Endothelial cell of umbilical vein (primary cell): ENCODE results near the gene MAP2K5. TPM values are rescaled to one million over a fixed set of nuclear protein-coding genes. Genes with fewer than 3 reads are reported as not detected.

ENCODE experiments used
- BruUV-seq: library from RNA; stranded (reverse); fragments of 400-500 nt; replicated peaks from 2 replicates; lab custom pipeline; 2021; lab: Mats Ljungman, UMichigan
- CTCF ChIA-PET: fragments of 300-600, 350-600 bp; sonication (Branson Sonifier 250); formaldehyde crosslinking; loops from one replicate; lab custom pipeline; 2021; ENCODE audit warnings: antibody characterized with exemption, inconsistent platforms; lab: Charles Lee
- POLR2A ChIA-PET: fragments of 300-600, 350-600 bp; sonication (Branson Sonifier 250); formaldehyde crosslinking; loops from one replicate; lab custom pipeline; 2021; ENCODE audit warnings: antibody characterized with exemption, inconsistent platforms; lab: Charles Lee
- DNase-seq: peaks from one replicate; pipeline ENCODE4 v3.0.0-alpha.2; 2011; ENCODE audit warnings: low read depth, low spot score
- FAIRE-seq: peaks from 2 replicates; lab custom pipeline; 2011; peaks lifted over from hg19 to GRCh38; lab: Jason Lieb, UNC
- H2AFZ ChIP-seq: 2 replicates; pipeline ENCODE4 v1.6.0; 2012; ENCODE audit warnings: low read depth, low read length, control low read depth, inconsistent platforms
- H3K27ac ChIP-seq: 2 replicates; pipeline ENCODE4 v1.5.1; 2011; ENCODE audit warnings: low read depth, mild to moderate bottlenecking, control low read depth, low read length, moderate library complexity; ENCODE audit not compliant: insufficient read depth
- H3K27me3 ChIP-seq, 2 experiments: 2 replicates each; pipeline versions ENCODE4 v1.6.0 to v1.6.1; 2011; ENCODE audit warnings: low read length in 2 of 2, mixed read lengths in 1 of 2; ENCODE audit not compliant: control insufficient read depth in 2 of 2, insufficient read depth in 2 of 2
- H3K36me3 ChIP-seq, 2 experiments: 2 replicates in 1 of 2; 3 replicates in 1 of 2; pipeline ENCODE4 v1.5.1; 2011; ENCODE audit warnings: low read length in 2 of 2, mild to moderate bottlenecking in 1 of 2, moderate library complexity in 1 of 2; ENCODE audit not compliant: control insufficient read depth in 2 of 2, insufficient read depth in 2 of 2; ENCODE audit errors: extremely low read depth in 1 of 2
- H3K4me1 ChIP-seq: 3 replicates; pipeline ENCODE4 v1.5.1; 2011; ENCODE audit warnings: mild to moderate bottlenecking, low read length; ENCODE audit not compliant: control insufficient read depth, insufficient read depth; ENCODE audit errors: extremely low read depth
- H3K4me2 ChIP-seq: 2 replicates; pipeline ENCODE4 v1.6.1; 2011; ENCODE audit warnings: low read length, control low read depth, mixed read lengths; ENCODE audit not compliant: insufficient read depth
- H3K4me3 ChIP-seq, 3 experiments: fragments of 200-600 bp in 1 of 3; sonication (generic), shearing (Covaris generic) in 1 of 3; replicated peaks in 1 of 3; 2 replicates each; pipeline ENCODE4 v1.5.1; 2011 to 2016; ENCODE audit warnings: control low read depth in 3 of 3, low read length in 3 of 3, mild to moderate bottlenecking in 2 of 3, inconsistent platforms in 1 of 3, low read depth in 1 of 3, moderate library complexity in 1 of 3; ENCODE audit not compliant: insufficient read depth in 1 of 3
- H3K79me2 ChIP-seq: 2 replicates; pipeline ENCODE4 v1.6.0; 2012; ENCODE audit warnings: low read length, inconsistent platforms; ENCODE audit not compliant: control insufficient read depth, insufficient read depth
- H3K9ac ChIP-seq: replicated peaks from 2 replicates; pipeline ENCODE3; 2011; ENCODE audit warnings: low read length, control low read depth; ENCODE audit not compliant: insufficient read depth; ENCODE audit errors: extremely low read depth
- H3K9me1 ChIP-seq: replicated peaks from 3 replicates; pipeline ENCODE4 v1.6.0; 2011; ENCODE audit warnings: mild to moderate bottlenecking, low read length; ENCODE audit not compliant: control insufficient read depth, insufficient read depth; ENCODE audit errors: extremely low read depth
- H3K9me3 ChIP-seq: replicated peaks from 2 replicates; pipeline ENCODE4 v1.5.1; 2012; ENCODE audit warnings: low read length, inconsistent platforms; ENCODE audit not compliant: control insufficient read depth, insufficient read depth
- H4K20me1 ChIP-seq: replicated peaks from 2 replicates; pipeline ENCODE3; 2011; ENCODE audit warnings: mild to moderate bottlenecking, low read length; ENCODE audit not compliant: control insufficient read depth, insufficient read depth; ENCODE audit errors: extremely low read depth
- EZH2 ChIP-seq: IDR thresholded peaks from 2 replicates; pipeline ENCODE4 v1.6.1; 2012; ENCODE audit warnings: borderline replicate concordance, low read depth, mild to moderate bottlenecking, moderate library complexity, low read length, inconsistent platforms; ENCODE audit not compliant: severe bottlenecking
- FOS ChIP-seq: IDR thresholded peaks from 2 replicates; pipeline ENCODE4 v1.6.1; 2011; ENCODE audit warnings: mild to moderate bottlenecking, low read length, moderate library complexity, borderline replicate concordance; ENCODE audit not compliant: insufficient read depth
- GATA2 ChIP-seq: IDR thresholded peaks from 2 replicates; pipeline ENCODE4 v1.7.0; 2011; ENCODE audit warnings: low read depth, mild to moderate bottlenecking, moderate library complexity, mixed read lengths, low read length; ENCODE audit not compliant: insufficient read length, insufficient read depth
- JUN ChIP-seq: IDR thresholded peaks from 2 replicates; pipeline ENCODE4 v1.6.1; 2011; ENCODE audit warnings: borderline replicate concordance, low read depth; ENCODE audit not compliant: insufficient read length, insufficient read depth
- MYC ChIP-seq: IDR thresholded peaks from one replicate; pipeline ENCODE4 v1.6.1; 2011; ENCODE audit warnings: mild to moderate bottlenecking, low read depth, low read length
- POLR2A ChIP-seq: IDR thresholded peaks from 2 replicates; pipeline ENCODE4 v1.6.1; 2012; ENCODE audit warnings: low read depth, mild to moderate bottlenecking, control low read depth, low read length
- POLR2AphosphoS5 ChIP-seq: IDR thresholded peaks from 2 replicates; pipeline ENCODE4 v1.6.1; 2012; ENCODE audit warnings: low read depth, mild to moderate bottlenecking, control low read depth, low read length, moderate library complexity; ENCODE audit not compliant: insufficient read depth
- dilution Hi-C: fragments of 300-500 bp; cut with MboI; formaldehyde crosslinking; loops from one replicate; pipeline ENCODE4 v1.15.0; 2019; ENCODE audit warnings: low sequenced_read_pairs; ENCODE audit not compliant: extremely low pct_ligation_motif_present
- intact Hi-C: fragments of 100-400 bp; cut with micrococcal nuclease; formaldehyde crosslinking; loops from one replicate; pipeline ENCODE4 v1.10.0; 2022
- polyA plus RNA-seq, 4 experiments: library from polyadenylated mRNA; depleted of rRNA in 3 of 4; stranded (reverse) in 3 of 4; unstranded in 1 of 4; fragments of >200 nt; gene quantifications; 2 replicates each; pipeline versions ENCODE4 v1.2.1 to v1.2.3, GENCODE V29; 2011 to 2012; ENCODE audit warnings: missing spikeins in 1 of 4
- total RNA-seq: library from RNA; stranded (reverse); gene quantifications from 2 replicates; pipeline ENCODE4 v1.2.3, GENCODE V29; 2021
- TF ChIP-seq, protein P1 (sequence below): IDR thresholded peaks from 2 replicates; pipeline ENCODE4 v1.6.1; 2011; ENCODE audit not compliant: insufficient read depth, insufficient read length
- TF ChIP-seq, protein P2 (sequence below), 2 donors: IDR thresholded peaks; 1 replicate in 1 of 2; 2 replicates in 1 of 2; pipeline ENCODE4 v1.5.1; 2011; ENCODE audit warnings: low read length in 2 of 2, mild to moderate bottlenecking in 2 of 2, moderate library complexity in 2 of 2, control low read depth in 1 of 2, inconsistent platforms in 1 of 2, low read depth in 1 of 2; ENCODE audit not compliant: insufficient read depth in 1 of 2; ENCODE audit errors: extremely low read depth in 1 of 2

MAP2K5 gene
- total and polyA plus RNA-seq, 2 donors (not counting 3 experiments of a cell fraction or from before 2014, with no cell fraction given): 4.9 to 24.7 TPM

DNA sequence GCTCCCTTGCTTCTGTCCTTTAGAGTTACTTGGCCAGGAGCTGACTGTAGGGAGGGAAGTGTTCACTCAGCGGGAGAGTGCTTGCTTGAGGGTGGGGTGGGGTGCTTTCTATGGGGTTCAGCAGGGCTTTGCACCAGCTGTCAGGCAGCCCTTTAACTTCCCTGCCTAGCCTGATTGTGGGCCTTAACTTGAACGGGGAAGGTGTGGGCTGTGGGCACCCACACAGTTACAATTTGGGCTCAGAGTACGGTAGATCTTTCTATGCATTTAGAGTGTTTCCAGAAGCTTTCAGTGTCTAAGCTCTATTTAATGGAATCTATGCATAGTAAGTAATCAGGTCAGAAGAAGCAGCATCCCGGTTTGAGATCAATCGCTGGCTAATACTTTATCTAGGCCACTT is 234.6 kb downstream of the MAP2K5 start:
- Histone ChIP-seq H3K36me3 (no peaks in the 10 kb centered on the region), H3K9me3 (no peaks in the 10 kb centered on the region), H2AFZ (no peak overlapping the region), H3K9me1 (no peaks in the 10 kb centered on the region), H3K79me2 (no peaks in the 10 kb centered on the region), H4K20me1 (no peaks in the 10 kb centered on the region), H3K9ac (no peak overlapping the region), H3K4me1 (no peaks in the 10 kb centered on the region), H3K4me3 (no peak overlapping the region), H3K4me2 (no peak overlapping the region), H3K27ac (no peak overlapping the region), H3K27me3 (no peaks in the 10 kb centered on the region)
- dilution Hi-C loops (no loop called here), intact Hi-C loops (no loop called here)
- BruUV-seq: no TSS peak
- ChIA-PET CTCF (interaction anchor here (1.3 kb wide), 1 partner anchor 9 kb away, joined by 4 read pairs; no protein-coding TSS in a partner anchor), POLR2A (no interaction called here)
- FAIRE-seq (no peak), DNase-seq (no peak)
- no peak for TF ChIP-seq FOS
- TF ChIP-seq, protein P1, sequence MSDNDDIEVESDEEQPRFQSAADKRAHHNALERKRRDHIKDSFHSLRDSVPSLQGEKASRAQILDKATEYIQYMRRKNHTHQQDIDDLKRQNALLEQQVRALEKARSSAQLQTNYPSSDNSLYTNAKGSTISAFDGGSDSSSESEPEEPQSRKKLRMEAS: no peak
- no peak for TF ChIP-seq POLR2AphosphoS5
- no peak for TF ChIP-seq POLR2A
- no peak for TF ChIP-seq GATA2
- TF ChIP-seq, protein P2, sequence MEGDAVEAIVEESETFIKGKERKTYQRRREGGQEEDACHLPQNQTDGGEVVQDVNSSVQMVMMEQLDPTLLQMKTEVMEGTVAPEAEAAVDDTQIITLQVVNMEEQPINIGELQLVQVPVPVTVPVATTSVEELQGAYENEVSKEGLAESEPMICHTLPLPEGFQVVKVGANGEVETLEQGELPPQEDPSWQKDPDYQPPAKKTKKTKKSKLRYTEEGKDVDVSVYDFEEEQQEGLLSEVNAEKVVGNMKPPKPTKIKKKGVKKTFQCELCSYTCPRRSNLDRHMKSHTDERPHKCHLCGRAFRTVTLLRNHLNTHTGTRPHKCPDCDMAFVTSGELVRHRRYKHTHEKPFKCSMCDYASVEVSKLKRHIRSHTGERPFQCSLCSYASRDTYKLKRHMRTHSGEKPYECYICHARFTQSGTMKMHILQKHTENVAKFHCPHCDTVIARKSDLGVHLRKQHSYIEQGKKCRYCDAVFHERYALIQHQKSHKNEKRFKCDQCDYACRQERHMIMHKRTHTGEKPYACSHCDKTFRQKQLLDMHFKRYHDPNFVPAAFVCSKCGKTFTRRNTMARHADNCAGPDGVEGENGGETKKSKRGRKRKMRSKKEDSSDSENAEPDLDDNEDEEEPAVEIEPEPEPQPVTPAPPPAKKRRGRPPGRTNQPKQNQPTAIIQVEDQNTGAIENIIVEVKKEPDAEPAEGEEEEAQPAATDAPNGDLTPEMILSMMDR (IDR thresholded peaks at IDR 0.05; ENCODE audit: extremely low read depth in 1 of 2, insufficient read depth in 1 of 2, low read depth in 1 of 2, low read length in 2 of 2): no peak
- no peak for TF ChIP-seq JUN
- no peak for TF ChIP-seq EZH2
- no peak for TF ChIP-seq MYC
